SK-N-MC (cell line): ENCODE results near the gene WARS2.

Source experiments
- EZH2 ChIP-seq: fragments of 200-600 bp; sonication (generic); IDR thresholded peaks from one replicate; pipeline ENCODE4 v1.6.1; 2017; ENCODE audit warnings: antibody characterized with exemption
- FOXP2 ChIP-seq: optimal IDR thresholded peaks from 2 replicates; pipeline ENCODE3; 2011; ENCODE audit warnings: mild to moderate bottlenecking, moderate library complexity; ENCODE audit not compliant: insufficient read depth; ENCODE audit errors: extremely low read length, control extremely low read depth
- POLR2AphosphoS5 ChIP-seq: IDR thresholded peaks from 2 replicates; pipeline ENCODE4 v1.6.1; 2012; ENCODE audit warnings: mild to moderate bottlenecking, low read depth, low read length, borderline replicate concordance

GRCh38 chr1:119160409-119160808, 20.0 kb upstream of the WARS2 start:
- TF ChIP-seq POLR2AphosphoS5 (no peak), EZH2 (no peak), FOXP2 (no peak)
